GM23248 (cell line): Measurements from ENCODE around the gene FAM227A. TPM values are rescaled to one million over a fixed set of nuclear protein-coding genes. Genes with fewer than 3 reads are reported as not detected.

ENCODE experiments used
- DNase-seq: peaks from one replicate; pipeline ENCODE4 v3.0.0-alpha.2; 2015
- H2AFZ ChIP-seq: fragments of 200-600 bp; sonication (generic); 2 replicates; pipeline ENCODE4 v1.6.1; 2016; ENCODE audit warnings: antibody characterized with exemption
- H3F3A ChIP-seq: fragments of 200-600 bp; sonication (generic); 2 replicates; pipeline ENCODE4 v1.6.1; 2016; ENCODE audit warnings: mild to moderate bottlenecking, antibody characterized with exemption, mixed run types; ENCODE audit not compliant: insufficient read depth
- H3K27ac ChIP-seq: fragments of 200-600 bp; sonication (generic); 2 replicates; pipeline ENCODE4 v1.5.1; 2016; ENCODE audit warnings: mild to moderate bottlenecking
- H3K27me3 ChIP-seq: fragments of 200-600 bp; sonication (generic); replicated peaks from 2 replicates; pipeline ENCODE4 v1.6.1; 2016; ENCODE audit warnings: mild to moderate bottlenecking; ENCODE audit not compliant: insufficient read depth
- H3K36me3 ChIP-seq: fragments of 200-600 bp; sonication (generic); 2 replicates; pipeline ENCODE4 v1.6.1; 2016; ENCODE audit warnings: low read depth, mild to moderate bottlenecking
- H3K4me1 ChIP-seq: fragments of 200-600 bp; sonication (generic); 2 replicates; pipeline ENCODE4 v1.6.1; 2016; ENCODE audit warnings: mild to moderate bottlenecking; ENCODE audit not compliant: insufficient read depth
- H3K4me2 ChIP-seq: fragments of 200-600 bp; sonication (generic); one replicate; pipeline ENCODE4 v1.6.1; 2016; ENCODE audit warnings: mild to moderate bottlenecking; ENCODE audit not compliant: unreplicated experiment
- H3K4me3 ChIP-seq: fragments of 200-600 bp; sonication (generic); 2 replicates; pipeline ENCODE4 v1.5.1; 2016; ENCODE audit warnings: mild to moderate bottlenecking
- H3K79me2 ChIP-seq: fragments of 200-600 bp; sonication (generic); 2 replicates; pipeline ENCODE4 v1.6.1; 2016; ENCODE audit warnings: mild to moderate bottlenecking; ENCODE audit not compliant: insufficient read depth
- H3K9ac ChIP-seq: fragments of 200-600 bp; sonication (generic); 2 replicates; pipeline ENCODE4 v1.6.1; 2016; ENCODE audit warnings: mild to moderate bottlenecking
- H3K9me2 ChIP-seq: fragments of 200-600 bp; sonication (generic); 2 replicates; pipeline ENCODE4 v1.6.1; 2016; ENCODE audit warnings: mixed run types, mild to moderate bottlenecking, moderate library complexity; ENCODE audit not compliant: insufficient read depth
- H3K9me3 ChIP-seq: fragments of 200-600 bp; sonication (generic); one replicate; pipeline ENCODE4 v1.6.1; 2017; ENCODE audit warnings: low read depth
- H4K20me1 ChIP-seq: fragments of 200-600 bp; sonication (generic); 2 replicates; pipeline ENCODE4 v1.6.0; 2016; ENCODE audit not compliant: insufficient read depth
- EZH2 ChIP-seq: fragments of 200-600 bp; sonication (generic); IDR thresholded peaks from 2 replicates; pipeline ENCODE4 v1.6.1; 2018; ENCODE audit warnings: antibody characterized with exemption, mild to moderate bottlenecking; ENCODE audit not compliant: insufficient read depth, poor library complexity, severe bottlenecking
- EZH2phosphoT487 ChIP-seq: fragments of 200-600 bp; sonication (generic); IDR thresholded peaks from 2 replicates; pipeline ENCODE4 v1.6.1; 2018; ENCODE audit warnings: antibody characterized with exemption, moderate library complexity, mild to moderate bottlenecking, low read depth; ENCODE audit not compliant: insufficient read depth
- WGBS, 2 experiments: methylation state at CpG; one replicate each; pipeline ENCODE4 v1.1.6; 2015 to 2017; ENCODE audit warnings: low lambda C conversion rate in 2 of 2, low coverage in 1 of 2; ENCODE audit errors: missing lambda C conversion rate in 2 of 2; 5-methylcytosine and 5-hydroxymethylcytosine counted together
- in situ Hi-C: fragments of 300-500 bp; cut with MboI; formaldehyde crosslinking; loops from 2 replicates; pipeline ENCODE4 v1.15.0; 2020
- polyA plus RNA-seq: library from polyadenylated mRNA; unstranded; fragments of >200 nt; fragmentation: Nextera tagmentation; extraction: Ambion mirVana; gene quantifications from 2 replicates; pipeline ENCODE4 v1.2.1, GENCODE V29; 2016
- total RNA-seq: library from RNA; depleted of rRNA; stranded (reverse); fragments of >200 nt; shearing (Covaris generic); gene quantifications from 2 replicates; pipeline ENCODE4 v1.2.3, GENCODE V29; 2014

FAM227A gene
- total and polyA plus RNA-seq, 2 experiments from 2014 or later: 0.93 to 2.1 TPM

GRCh38 chr22:38612217-38613006 lies 43.8 kb downstream of the FAM227A start:
- Histone ChIP-seq H3K79me2 (no peaks in the 10 kb centered on the region), H3K27ac (no peak overlapping the region), H2AFZ (no peak overlapping the region), H3F3A (no peaks in the 10 kb centered on the region), H3K36me3 (no peaks in the 10 kb centered on the region), H3K4me2 (no peak overlapping the region), H3K9me2 (no peaks in the 10 kb centered on the region), H3K9me3 (no peaks in the 10 kb centered on the region), H3K27me3 (no peaks in the 10 kb centered on the region), H3K9ac (no peak overlapping the region), H3K4me3 (no peak overlapping the region), H3K4me1 (no peaks in the 10 kb centered on the region), H4K20me1 (no peaks in the 10 kb centered on the region)
- TF ChIP-seq EZH2phosphoT487: no peak
- no peak for TF ChIP-seq EZH2
- 77 to 79% methylated on average over 5 of the region's 5 CpGs for WGBS, 2 experiments
- no peak for DNase-seq
- in situ Hi-C loops: no loop called here

- no peaks in the 10 kb centered on the region for H3K9me3 ChIP-seq
- no peaks in the 10 kb centered on the region for H3K36me3 ChIP-seq
- no peak for DNase-seq
- no peak overlapping the region for H3K9ac ChIP-seq
- no peak overlapping the region for H3K27ac ChIP-seq
- H3K4me2 ChIP-seq: no peak overlapping the region
- H4K20me1 ChIP-seq: no peaks in the 10 kb centered on the region
- no peak overlapping the region for H3K4me3 ChIP-seq
- 0 out of 2 replicates have a peak, but pooled peaks cover 4% of the 10 kb centered on the region for H3K4me1 ChIP-seq
- peaks cover 8% of the 10 kb centered on the region; the same call in 1 of the 2 replicates for H3F3A ChIP-seq
- TF ChIP-seq EZH2 (no peak), EZH2phosphoT487 (no peak)
- H3K27me3 ChIP-seq: no peaks in the 10 kb centered on the region
- no peak overlapping the region for H2AFZ ChIP-seq
- in situ Hi-C loops: no loop called here
- no peaks in the 10 kb centered on the region for H3K9me2 ChIP-seq
- H3K79me2 ChIP-seq: no peaks in the 10 kb centered on the region
- WGBS, 2 experiments: 94 to 99% methylated on average over 5 of the region's 5 CpGs
Measured at GRCh38 chr22:38611559-38611958, 44.6 kb downstream of the FAM227A start.

GRCh38 chr22:38610234-38610633 lies 46.0 kb downstream of the FAM227A start:
- no peak overlapping the region for H3K27ac ChIP-seq
- no peak overlapping the region for H3K9ac ChIP-seq
- peaks cover 13% of the 10 kb centered on the region for H3K4me1 ChIP-seq
- WGBS, 2 experiments: 89 to 91% methylated on average over 5 of the region's 5 CpGs
- no peaks in the 10 kb centered on the region for H3K79me2 ChIP-seq
- no peaks in the 10 kb centered on the region for H3K27me3 ChIP-seq
- H3K9me3 ChIP-seq: no peaks in the 10 kb centered on the region
- in situ Hi-C loops: no loop called here
- H3K4me2 ChIP-seq: no peak overlapping the region
- no peaks in the 10 kb centered on the region for H3K9me2 ChIP-seq
- H3F3A ChIP-seq: peaks cover 16% of the 10 kb centered on the region
- H3K4me3 ChIP-seq: no peak overlapping the region
- no peak for DNase-seq
- H4K20me1 ChIP-seq: no peaks in the 10 kb centered on the region
- no peaks in the 10 kb centered on the region for H3K36me3 ChIP-seq
- no peak overlapping the region for H2AFZ ChIP-seq
- TF ChIP-seq EZH2 (no peak), EZH2phosphoT487 (no peak)

- H4K20me1 ChIP-seq: no peaks in the 10 kb centered on the region
- no peaks in the 10 kb centered on the region for H3K27me3 ChIP-seq
- no peak overlapping the region for H3K9ac ChIP-seq
- no peak overlapping the region for H3K4me3 ChIP-seq
- in situ Hi-C loops: no loop called here
- H3K9me2 ChIP-seq: no peaks in the 10 kb centered on the region
- no peak for DNase-seq
- no peak overlapping the region for H3K4me2 ChIP-seq
- H3F3A ChIP-seq: peaks cover 16% of the 10 kb centered on the region
- H2AFZ ChIP-seq: no peak overlapping the region
- H3K9me3 ChIP-seq: no peaks in the 10 kb centered on the region
- H3K4me1 ChIP-seq: peaks cover 13% of the 10 kb centered on the region
- TF ChIP-seq EZH2phosphoT487 (no peak), EZH2 (no peak)
- no peaks in the 10 kb centered on the region for H3K36me3 ChIP-seq
- 91 to 93% methylated on average over 13 of the region's 13 CpGs for WGBS, 2 experiments
- H3K27ac ChIP-seq: no peak overlapping the region
- no peaks in the 10 kb centered on the region for H3K79me2 ChIP-seq
Measured at GRCh38 chr22:38608992-38609750, 47.0 kb downstream of the FAM227A start.
